Mucosa of rectum (tissue), 2 donors: Measurements from ENCODE around the gene CDK12.
"Not testable (repeated sequence)": the region's sequence is repeated elsewhere in the genome, so short reads cannot be mapped to it uniquely, and the experiment has no call there.

Experiments used
- H3K27ac ChIP-seq, 2 donors: one replicate each; pipeline ENCODE4 v1.7.0; 2013; ENCODE audit warnings: inconsistent platforms in 2 of 2, low read depth in 2 of 2, low read length in 2 of 2
- H3K27me3 ChIP-seq, 2 donors: one replicate each; pipeline ENCODE4 v1.7.0; 2013; ENCODE audit warnings: low read length in 2 of 2; ENCODE audit not compliant: control insufficient read depth in 2 of 2, insufficient read depth in 2 of 2
- H3K36me3 ChIP-seq, 2 donors: one replicate each; pipeline ENCODE4 v1.7.0; 2013; ENCODE audit warnings: low read length in 2 of 2; ENCODE audit not compliant: control insufficient read depth in 2 of 2, insufficient read depth in 2 of 2
- H3K4me1 ChIP-seq, 2 donors: one replicate each; pipeline ENCODE4 v1.7.0; 2013; ENCODE audit warnings: low read length in 2 of 2, mild to moderate bottlenecking in 1 of 2; ENCODE audit not compliant: control insufficient read depth in 2 of 2, insufficient read depth in 2 of 2
- H3K4me3 ChIP-seq, 2 donors: one replicate each; pipeline ENCODE4 v1.7.0; 2013; ENCODE audit warnings: low read length in 2 of 2
- H3K9ac ChIP-seq, 2 donors: one replicate each; pipeline ENCODE4 v1.7.0; 2013; ENCODE audit warnings: low read length in 2 of 2, low read depth in 1 of 2, mild to moderate bottlenecking in 1 of 2
- H3K9me3 ChIP-seq, 2 donors: one replicate each; pipeline ENCODE4 v1.7.0; 2013; ENCODE audit warnings: low read length in 2 of 2; ENCODE audit not compliant: control insufficient read depth in 2 of 2
- donor health status: healthy.
- donor health status: Normal muscosa, but diverticular disease.

The CDK12 gene

DNA sequence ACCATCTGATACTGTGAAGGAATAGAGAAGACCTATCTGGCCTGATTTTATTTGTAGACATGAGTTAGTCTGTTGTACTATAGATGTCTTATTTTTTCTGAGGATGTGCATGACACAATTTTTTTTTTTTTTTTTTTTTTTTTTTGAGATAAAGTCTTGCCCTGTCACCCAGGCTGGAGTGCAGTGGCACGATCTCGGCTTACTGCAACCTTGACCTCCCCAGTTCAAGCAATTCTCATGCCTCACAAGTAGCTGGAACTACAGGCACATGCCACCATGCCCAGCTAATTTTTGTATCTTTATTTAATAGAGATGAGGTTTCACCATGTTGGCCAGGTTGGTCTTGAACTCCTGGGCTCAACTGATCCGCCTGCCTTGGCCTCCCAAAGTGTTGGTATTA lies 26.2 kb downstream of the CDK12 start:
- not testable (repeated sequence) for H3K9ac ChIP-seq, H3K27me3 ChIP-seq, H3K4me1 ChIP-seq, H3K9me3 ChIP-seq, H3K27ac ChIP-seq, H3K4me3 ChIP-seq
- H3K36me3 ChIP-seq: peaks cover 13 to 15% of the 10 kb centered on the region in 2 donors

DNA sequence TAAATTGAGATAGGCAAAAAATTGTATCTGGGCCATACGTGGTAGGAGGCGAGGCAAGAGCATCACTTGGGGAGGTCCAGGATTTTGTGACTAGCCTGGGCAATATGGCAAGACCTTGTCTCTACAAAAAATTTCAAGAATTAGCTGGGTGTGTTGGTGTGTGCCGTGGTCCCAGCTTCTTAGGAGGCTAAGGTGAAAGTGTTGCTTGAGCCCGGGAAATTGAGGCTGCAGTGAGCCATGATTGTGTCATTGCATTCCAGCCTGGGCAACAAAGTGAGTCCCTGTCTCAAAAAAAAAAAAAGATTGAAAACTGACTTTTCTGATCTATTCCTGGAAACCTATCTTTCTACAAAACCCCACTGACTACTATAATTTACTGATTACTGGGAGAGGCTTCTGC lies 26.7 kb downstream of the CDK12 start:
- Histone ChIP-seq H3K27ac (no peak overlapping the region), H3K4me1 (no peaks in the 10 kb centered on the region), H3K9ac (no peak overlapping the region), H3K9me3 (no peaks in the 10 kb centered on the region), H3K4me3 (no peak overlapping the region), H3K27me3 (no peaks in the 10 kb centered on the region), H3K36me3 (peaks cover 18 to 19% of the 10 kb centered on the region in 2 donors)

DNA sequence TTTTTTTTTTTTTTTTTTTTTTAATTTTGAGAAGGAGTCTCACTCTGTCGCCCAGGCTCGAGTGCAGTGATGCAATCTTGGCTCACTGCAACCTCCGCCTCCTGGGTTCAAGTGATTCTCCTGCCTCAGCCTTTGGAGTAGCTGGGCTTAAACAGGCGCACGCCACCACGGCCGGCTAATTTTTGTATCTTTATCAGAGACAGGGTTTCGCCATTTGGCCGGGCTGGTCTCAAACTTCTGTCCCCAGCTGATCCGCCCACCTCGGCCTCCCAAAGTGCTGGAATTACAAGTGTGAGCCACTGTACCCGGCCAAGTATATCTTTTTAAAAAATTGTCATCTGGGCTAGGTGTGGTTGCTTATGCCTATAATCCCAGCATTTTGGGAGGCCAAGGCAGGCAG lies 35.6 kb downstream of the CDK12 start:
- not testable (repeated sequence) for H3K9ac ChIP-seq, H3K4me3 ChIP-seq, H3K4me1 ChIP-seq, H3K27ac ChIP-seq, H3K27me3 ChIP-seq, H3K9me3 ChIP-seq
- peaks cover 30 to 54% of the 10 kb centered on the region in 2 donors for H3K36me3 ChIP-seq

DNA sequence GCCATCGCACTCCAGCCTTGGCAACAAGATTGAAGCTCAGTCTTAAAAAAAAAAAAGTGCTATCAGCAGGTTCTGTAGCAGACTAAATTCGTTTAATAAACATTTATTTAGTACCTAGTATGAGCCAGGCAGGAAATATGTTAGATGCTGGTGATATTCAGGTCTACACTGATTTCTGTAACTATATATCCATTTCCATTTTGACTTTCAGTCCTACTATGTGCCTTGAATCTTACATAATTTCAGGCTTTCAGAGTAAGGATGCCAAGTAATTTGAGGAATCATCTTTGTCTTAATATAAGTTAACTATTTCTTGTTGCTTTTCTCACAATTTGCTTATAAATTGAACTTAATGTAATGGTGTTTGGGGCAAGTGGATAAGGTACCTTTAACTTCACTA lies 46.2 kb downstream of the CDK12 start:
- no peak overlapping the region for H3K27ac ChIP-seq
- H3K9me3 ChIP-seq: no peaks in the 10 kb centered on the region
- no peaks in the 10 kb centered on the region for H3K4me1 ChIP-seq
- H3K9ac ChIP-seq: no peak overlapping the region
- no peaks in the 10 kb centered on the region for H3K27me3 ChIP-seq
- H3K36me3 ChIP-seq: peaks cover 40 to 53% of the 10 kb centered on the region in 2 donors
- H3K4me3 ChIP-seq: no peak overlapping the region

DNA sequence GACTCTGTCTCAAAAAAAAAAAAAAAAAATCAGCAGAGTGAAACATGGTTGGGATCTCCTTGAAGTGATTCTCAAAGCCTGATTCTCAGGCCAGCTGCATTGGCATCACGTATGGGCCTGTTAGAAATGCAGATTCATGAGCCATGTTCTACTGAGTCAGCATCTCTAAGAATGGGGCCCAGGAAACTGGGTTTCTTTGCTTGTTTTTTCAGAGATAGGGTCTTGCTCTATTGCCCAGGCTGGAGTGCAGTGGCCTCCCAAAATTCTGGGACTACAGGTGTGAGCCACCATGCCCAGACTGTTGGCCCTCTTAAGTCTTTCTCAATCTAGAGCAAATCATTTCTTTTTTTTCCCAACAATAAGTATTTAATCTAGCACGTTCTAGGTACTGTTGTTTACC lies 47.7 kb downstream of the CDK12 start:
- H3K9ac ChIP-seq: no peak overlapping the region
- H3K36me3 ChIP-seq: peaks cover 27 to 49% of the 10 kb centered on the region in 2 donors
- no peaks in the 10 kb centered on the region for H3K27me3 ChIP-seq
- no peak overlapping the region for H3K27ac ChIP-seq
- peaks cover 0 to 3% of the 10 kb centered on the region in 2 donors for H3K4me1 ChIP-seq
- no peaks in the 10 kb centered on the region for H3K9me3 ChIP-seq
- no peak overlapping the region for H3K4me3 ChIP-seq

DNA sequence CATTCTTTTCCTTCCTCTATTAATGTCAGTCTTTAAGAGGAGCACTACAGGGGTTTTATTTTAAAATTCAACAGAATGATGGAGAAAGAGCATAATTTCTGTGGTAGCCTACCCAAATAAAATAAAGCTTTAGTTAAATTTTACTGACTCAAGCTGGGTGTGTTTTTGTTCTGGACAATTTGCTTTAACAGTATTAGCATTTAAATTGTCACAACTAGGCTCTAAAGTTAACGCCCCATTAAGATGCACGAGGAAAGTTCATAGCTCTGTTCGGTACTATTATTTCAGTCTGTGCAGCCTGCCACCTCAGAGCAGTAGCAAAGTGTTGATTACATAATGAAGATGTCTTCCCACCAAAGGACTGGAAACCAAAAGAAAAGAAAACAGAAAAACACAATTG lies 52.0 kb downstream of the CDK12 start:
- Histone ChIP-seq H3K4me1 (peaks cover 0 to 3% of the 10 kb centered on the region in 2 donors), H3K4me3 (no peak overlapping the region), H3K27ac (no peak overlapping the region), H3K36me3 (peaks cover 40 to 63% of the 10 kb centered on the region in 2 donors), H3K9me3 (no peaks in the 10 kb centered on the region), H3K9ac (no peak overlapping the region), H3K27me3 (no peaks in the 10 kb centered on the region)

DNA sequence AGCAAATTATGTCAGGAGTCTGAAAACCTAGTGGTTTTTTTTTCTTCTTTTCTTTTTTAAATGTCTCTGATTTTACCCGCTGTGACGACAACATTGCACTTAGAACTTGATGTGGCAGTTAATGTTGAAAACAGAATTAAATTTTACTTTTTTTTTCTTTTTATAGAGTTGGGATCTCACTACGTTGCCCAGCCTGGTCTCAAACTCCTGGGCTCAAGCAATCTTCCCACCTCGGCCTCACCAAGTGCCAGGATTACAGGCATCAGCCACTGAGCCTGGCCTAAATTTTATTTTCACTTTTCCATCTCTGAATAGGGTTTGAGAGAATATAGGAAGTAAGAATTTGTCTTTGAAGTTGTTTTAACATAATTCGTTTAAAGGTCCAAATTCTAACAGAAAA lies 52.6 kb downstream of the CDK12 start:
- peaks cover 40 to 63% of the 10 kb centered on the region in 2 donors for H3K36me3 ChIP-seq
- H3K27ac ChIP-seq: no peak overlapping the region
- H3K9me3 ChIP-seq: no peaks in the 10 kb centered on the region
- H3K4me1 ChIP-seq: peaks cover 0 to 3% of the 10 kb centered on the region in 2 donors
- no peak overlapping the region for H3K4me3 ChIP-seq
- H3K9ac ChIP-seq: no peak overlapping the region
- H3K27me3 ChIP-seq: no peaks in the 10 kb centered on the region

DNA sequence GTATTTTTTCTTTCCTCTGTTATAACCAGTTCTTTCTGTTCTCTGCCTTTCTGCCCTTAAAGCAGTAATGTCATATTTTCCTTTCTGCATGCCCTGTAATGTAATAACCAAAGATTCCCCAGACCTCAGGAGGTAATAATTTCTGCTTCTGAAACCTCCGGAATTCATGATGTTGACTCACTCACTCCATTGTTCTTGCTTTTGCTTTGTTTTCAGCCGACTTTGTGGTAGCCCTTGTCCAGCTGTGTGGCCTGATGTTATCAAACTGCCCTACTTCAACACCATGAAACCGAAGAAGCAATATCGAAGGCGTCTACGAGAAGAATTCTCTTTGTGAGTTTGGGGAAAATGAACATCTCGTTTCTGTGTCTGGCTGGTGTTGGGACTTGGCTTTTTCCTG lies 55.9 kb downstream of the CDK12 start:
- Histone ChIP-seq H3K9me3 (no peaks in the 10 kb centered on the region), H3K9ac (no peak overlapping the region), H3K27me3 (no peaks in the 10 kb centered on the region), H3K36me3 (peaks cover 33 to 65% of the 10 kb centered on the region in 2 donors), H3K27ac (no peak overlapping the region), H3K4me3 (no peak overlapping the region), H3K4me1 (peaks cover 0 to 3% of the 10 kb centered on the region in 2 donors)

DNA sequence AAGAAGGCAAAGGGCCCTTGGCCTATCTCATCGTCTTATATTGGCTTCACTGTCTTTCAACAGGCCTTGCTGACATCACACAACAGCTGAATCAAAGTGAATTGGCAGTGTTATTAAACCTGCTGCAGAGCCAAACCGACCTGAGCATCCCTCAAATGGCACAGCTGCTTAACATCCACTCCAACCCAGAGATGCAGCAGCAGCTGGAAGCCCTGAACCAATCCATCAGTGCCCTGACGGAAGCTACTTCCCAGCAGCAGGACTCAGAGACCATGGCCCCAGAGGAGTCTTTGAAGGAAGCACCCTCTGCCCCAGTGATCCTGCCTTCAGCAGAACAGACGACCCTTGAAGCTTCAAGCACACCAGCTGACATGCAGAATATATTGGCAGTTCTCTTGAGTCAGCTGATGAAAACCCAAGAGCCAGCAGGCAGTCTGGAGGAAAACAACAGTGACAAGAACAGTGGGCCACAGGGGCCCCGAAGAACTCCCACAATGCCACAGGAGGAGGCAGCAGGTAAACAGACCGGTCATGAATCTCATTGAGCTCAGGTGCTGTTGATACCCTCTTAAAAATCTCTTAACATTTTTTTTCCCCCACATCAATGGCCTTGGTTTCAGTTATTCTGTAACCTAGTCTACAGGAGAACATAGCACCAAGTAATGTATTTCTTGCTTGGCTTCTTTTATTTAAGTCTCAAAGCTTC lies 64.7 kb downstream of the CDK12 start:
- no peaks in the 10 kb centered on the region for H3K27me3 ChIP-seq
- H3K9ac ChIP-seq: no peak overlapping the region
- peaks cover 48 to 65% of the 10 kb centered on the region in 2 donors for H3K36me3 ChIP-seq
- H3K4me1 ChIP-seq: no peaks in the 10 kb centered on the region
- H3K9me3 ChIP-seq: no peaks in the 10 kb centered on the region
- no peak overlapping the region for H3K4me3 ChIP-seq
- no peak overlapping the region for H3K27ac ChIP-seq

DNA sequence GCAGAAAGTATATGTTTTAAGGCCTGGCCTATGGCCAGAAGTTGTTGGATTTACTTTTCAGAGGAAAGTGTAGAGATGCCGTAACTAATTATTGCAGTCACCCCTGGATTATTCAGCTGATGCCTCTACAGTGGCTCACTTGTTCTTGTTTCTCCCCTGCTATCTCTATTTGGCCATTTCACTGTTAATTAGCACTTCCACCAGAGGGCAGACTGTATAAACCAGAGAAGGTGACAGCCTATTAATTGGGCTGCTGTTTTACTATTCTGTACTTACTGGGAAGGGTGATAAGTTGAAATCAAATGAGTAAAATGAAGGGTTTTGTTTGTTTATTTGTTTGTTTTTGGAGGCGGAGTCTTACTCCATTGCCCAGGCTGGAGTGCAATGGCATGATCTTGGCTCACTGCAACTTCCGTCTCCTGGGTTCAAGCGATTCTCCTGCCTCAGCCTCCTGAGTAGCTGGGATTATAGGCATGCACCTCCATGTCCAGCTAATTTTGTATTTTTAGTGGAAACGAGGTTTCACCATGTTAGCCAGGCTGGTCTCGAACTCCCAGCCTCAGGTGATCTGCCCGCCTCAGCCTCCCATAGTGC lies 66.0 kb downstream of the CDK12 start:
- Histone ChIP-seq H3K36me3 (peaks cover 50 to 66% of the 10 kb centered on the region in 2 donors), H3K4me3 (no peak overlapping the region), H3K9me3 (no peaks in the 10 kb centered on the region), H3K4me1 (no peaks in the 10 kb centered on the region), H3K27me3 (no peaks in the 10 kb centered on the region), H3K9ac (no peak overlapping the region), H3K27ac (no peak overlapping the region)
